ENCODE results near the gene PBX1. TPM values are rescaled to one million over a fixed set of nuclear protein-coding genes. Genes with fewer than 3 reads are reported as not detected.
A peak's percentile ranks its signal among the peaks of the same experiment; 100 is the strongest.

The PBX1 gene
- total RNA-seq, 2 experiments from 2014 or later, result not detected

- Mint-ChIP-seq H3K36me3 (ENCODE audit: low read depth) (no peaks in the 10 kb centered on the region), H3K4me1 (ENCODE audit: low read depth) (peaks cover 2% of the 10 kb centered on the region), H3K9me3 (no peaks in the 10 kb centered on the region), H3K4me3 (no peak overlapping the region), H3K27me3 (peaks cover 8% of the 10 kb centered on the region), H3K27ac (no peak overlapping the region)
- peak; percentile 59 for TF ChIP-seq CTCF (IDR thresholded peaks at IDR 0.05)
- DNase-seq (peak; percentile 71), ATAC-seq (peak; percentile 55)
- POLR2A ChIA-PET, result no interaction called here
- intact Hi-C loops (cut with micrococcal nuclease), result no loop called here
- CTCF ChIA-PET, result interaction anchor here (0.7 to 1.7 kb wide), 15 partner anchors 9 to 1382 kb away, joined by 3 to 9 read pairs (median 4); no protein-coding TSS in a partner anchor
These were observed 228.2 kb downstream of the PBX1 start for GRCh38 chr1:164786980-164787833.

- intact Hi-C loops (cut with micrococcal nuclease), result no loop called here
- peaks cover 2% of the 10 kb centered on the region for H3K4me1 Mint-ChIP-seq (ENCODE audit: low read depth)
- H3K36me3 Mint-ChIP-seq (ENCODE audit: low read depth), result no peaks in the 10 kb centered on the region
- CTCF ChIA-PET, result interaction anchor here (0.8 to 1.7 kb wide), 13 partner anchors 8 to 1383 kb away, joined by 3 to 9 read pairs (median 4); no protein-coding TSS in a partner anchor
- H3K4me3 Mint-ChIP-seq, result no peak overlapping the region
- ATAC-seq (no peak), DNase-seq (no peak)
- peaks cover 8% of the 10 kb centered on the region for H3K27me3 Mint-ChIP-seq
- H3K27ac Mint-ChIP-seq, result no peak overlapping the region
- POLR2A ChIA-PET, result no interaction called here
- no peak for TF ChIP-seq CTCF (IDR thresholded peaks at IDR 0.05)
- no peaks in the 10 kb centered on the region for H3K9me3 Mint-ChIP-seq
These were observed 228.8 kb downstream of the PBX1 start for GRCh38 chr1:164787834-164788231.

GRCh38 chr1:164790081-164790480, 231.1 kb downstream of the PBX1 start:
- H3K4me1 Mint-ChIP-seq (ENCODE audit: low read depth), result peaks cover 2% of the 10 kb centered on the region
- H3K4me3 Mint-ChIP-seq, result no peak overlapping the region
- no peaks in the 10 kb centered on the region for H3K36me3 Mint-ChIP-seq (ENCODE audit: low read depth)
- intact Hi-C loops (cut with micrococcal nuclease), result no loop called here
- DNase-seq (no peak), ATAC-seq (no peak)
- CTCF ChIA-PET, result no interaction called here
- no peaks in the 10 kb centered on the region for H3K9me3 Mint-ChIP-seq
- peaks cover 8% of the 10 kb centered on the region for H3K27me3 Mint-ChIP-seq
- POLR2A ChIA-PET, result no interaction called here
- no peak for TF ChIP-seq CTCF (IDR thresholded peaks at IDR 0.05)
- no peak overlapping the region for H3K27ac Mint-ChIP-seq

DNA sequence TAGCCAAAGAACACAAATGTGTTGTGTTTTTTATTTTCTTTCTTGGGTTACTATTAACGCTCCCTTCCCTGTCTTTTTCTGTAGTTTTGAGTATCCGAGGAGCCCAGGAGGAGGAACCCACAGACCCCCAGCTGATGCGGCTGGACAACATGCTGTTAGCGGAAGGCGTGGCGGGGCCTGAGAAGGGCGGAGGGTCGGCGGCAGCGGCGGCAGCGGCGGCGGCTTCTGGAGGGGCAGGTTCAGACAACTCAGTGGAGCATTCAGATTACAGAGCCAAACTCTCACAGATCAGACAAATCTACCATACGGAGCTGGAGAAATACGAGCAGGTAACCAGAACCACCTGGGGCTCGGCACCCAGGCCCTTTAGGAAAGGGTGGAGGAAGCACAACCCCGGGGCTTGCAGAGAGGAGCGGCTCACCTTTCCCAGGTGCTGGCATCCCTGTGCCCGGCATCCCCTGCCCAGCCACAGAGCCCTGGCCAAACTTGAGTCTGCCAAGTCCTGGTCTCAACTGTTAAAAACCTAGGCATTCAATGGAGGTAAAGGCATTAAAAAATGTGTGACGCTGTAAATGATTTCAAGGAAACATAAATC, 233.5 kb downstream of the PBX1 start:
- Mint-ChIP-seq H3K27me3 (peaks cover 3% of the 10 kb centered on the region), H3K4me3 (no peak overlapping the region), H3K4me1 (ENCODE audit: low read depth) (no peaks in the 10 kb centered on the region), H3K36me3 (ENCODE audit: low read depth) (no peaks in the 10 kb centered on the region), H3K27ac (no peak overlapping the region), H3K9me3 (no peaks in the 10 kb centered on the region)
- DNase-seq (no peak), ATAC-seq (no peak)
- CTCF ChIA-PET, result no interaction called here
- POLR2A ChIA-PET, result no interaction called here
- intact Hi-C loops (cut with micrococcal nuclease), result no loop called here
- TF ChIP-seq CTCF (IDR thresholded peaks at IDR 0.05), result no peak

DNA sequence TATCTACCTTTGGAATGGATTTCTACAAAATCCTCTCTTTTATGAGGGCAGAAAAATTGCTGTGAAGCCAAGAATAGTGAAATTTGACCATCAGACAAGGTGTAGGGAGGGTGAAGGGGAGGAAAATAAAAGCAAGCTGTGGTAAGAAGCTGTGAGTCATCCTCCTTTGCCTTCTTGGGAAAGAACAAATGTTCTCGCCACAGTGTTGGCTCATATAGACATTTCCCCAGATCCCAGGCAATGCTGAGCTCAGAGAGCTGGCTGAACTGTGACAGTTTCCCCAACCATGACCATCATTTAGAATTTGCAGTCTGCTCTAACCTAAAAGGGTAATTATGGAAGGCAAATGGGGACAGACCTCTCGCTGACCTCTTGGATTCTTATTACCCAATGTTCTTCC, 235.4 kb downstream of the PBX1 start:
- no peaks in the 10 kb centered on the region for H3K27me3 Mint-ChIP-seq
- TF ChIP-seq CTCF (IDR thresholded peaks at IDR 0.05), result no peak

More for the DNA sequence above, 235.4 kb downstream of the PBX1 start:
- ATAC-seq (no peak), DNase-seq (no peak)
- ChIA-PET POLR2A (no interaction called here), CTCF (no interaction called here)
- Mint-ChIP-seq H3K4me3 (no peak overlapping the region), H3K27ac (no peak overlapping the region), H3K9me3 (no peaks in the 10 kb centered on the region), H3K36me3 (ENCODE audit: low read depth) (no peaks in the 10 kb centered on the region), H3K4me1 (ENCODE audit: low read depth) (no peaks in the 10 kb centered on the region)
- intact Hi-C loops (cut with micrococcal nuclease), result no loop called here

Data from activated CD8-positive, alpha-beta T cell treated with anti-CD3 and anti-CD28 coated beads for 36 hours (primary cell).